Vagina (tissue), 2 donors: ENCODE measurements around the gene LOXL3. TPM values are rescaled to one million over a fixed set of nuclear protein-coding genes. Genes with fewer than 3 reads are reported as not detected.

ENCODE experiments used
- DNase-seq, 2 donors: peaks; one replicate each; pipeline ENCODE4 v3.0.0-alpha.2; 2017; ENCODE audit errors: extremely low spot score in 2 of 2
- H3K27ac ChIP-seq: fragments of 200-600 bp; sonication (generic); one replicate; pipeline ENCODE4 v1.5.1; 2019
- H3K27me3 ChIP-seq: fragments of 200-600 bp; sonication (generic); one replicate; pipeline ENCODE4 v1.5.1; 2019
- H3K36me3 ChIP-seq, 2 donors: fragments of 200-600 bp; sonication (generic); one replicate each; pipeline ENCODE4 v1.5.1; 2017 to 2019
- H3K4me1 ChIP-seq: fragments of 200-600 bp; sonication (generic); one replicate; pipeline ENCODE4 v1.5.1; 2019
- H3K4me3 ChIP-seq, 2 donors: fragments of 200-600 bp; sonication (generic); 1 replicate in 1 of 2; 2 replicates in 1 of 2; pipeline ENCODE4 v1.5.1; 2016 to 2019
- H3K9me3 ChIP-seq: fragments of 200-600 bp; sonication (generic); one replicate; pipeline ENCODE4 v1.5.1; 2019
- CTCF ChIP-seq, 3 experiments: fragments of 450-650 bp in 2 of 3; fragments of 200-600 bp in 1 of 3; sonication (generic) in 1 of 3; IDR thresholded peaks; one replicate each; pipeline ENCODE4 v1.5.1; 2017 to 2019; ENCODE audit warnings: antibody characterized with exemption in 3 of 3, mild to moderate bottlenecking in 2 of 3, moderate library complexity in 2 of 3
- POLR2A ChIP-seq, 2 donors: fragments of 450-650 bp; IDR thresholded peaks; one replicate each; pipeline ENCODE4 v1.6.1; 2017; ENCODE audit warnings: antibody characterized with exemption in 2 of 2, mild to moderate bottlenecking in 2 of 2, moderate library complexity in 2 of 2
- POLR2AphosphoS5 ChIP-seq, 2 donors: sonication (generic); formaldehyde crosslinking; IDR thresholded peaks; one replicate each; pipeline ENCODE4 v1.9.0; 2017; ENCODE audit warnings: antibody characterized with exemption in 2 of 2, mild to moderate bottlenecking in 2 of 2, low read depth in 1 of 2; ENCODE audit not compliant: insufficient read depth in 1 of 2
- intact Hi-C: fragments of 100-400 bp; cut with DNase I; formaldehyde crosslinking; loops from one replicate; pipeline ENCODE4 v1.15.1; 2023
- total RNA-seq: library from RNA; depleted of rRNA; stranded (reverse); fragments of >200 nt; gene quantifications from one replicate; pipeline ENCODE4 v1.2.3, GENCODE V29; 2016

The LOXL3 gene
- total RNA-seq, 1 donor from 2014 or later = 6.1 TPM

GRCh38 chr2:74524005-74524404 is 29.7 kb downstream of the LOXL3 start:
- Histone ChIP-seq H3K4me1 (peaks cover 14% of the 10 kb centered on the region), H3K9me3 (no peaks in the 10 kb centered on the region), H3K4me3 (no peak overlapping the region), H3K36me3 (peaks cover 0 to 21% of the 10 kb centered on the region in 2 donors), H3K27ac (no peak overlapping the region), H3K27me3 (no peaks in the 10 kb centered on the region)
- TF ChIP-seq POLR2A (IDR thresholded peaks at IDR 0.05) (no peak), POLR2AphosphoS5 (IDR thresholded peaks at IDR 0.05; ENCODE audit: insufficient read depth in 1 of 2, low read depth in 1 of 2) (no peak), CTCF (IDR thresholded peaks at IDR 0.05) (no peak)
- no peak for DNase-seq
- intact Hi-C loops = no loop called here

- TF ChIP-seq POLR2A (IDR thresholded peaks at IDR 0.05) = no peak
- no peak for TF ChIP-seq CTCF (IDR thresholded peaks at IDR 0.05)
- TF ChIP-seq POLR2AphosphoS5 (IDR thresholded peaks at IDR 0.05; ENCODE audit: insufficient read depth in 1 of 2, low read depth in 1 of 2) = no peak
- H3K4me3 ChIP-seq = no peak overlapping the region
- no peak for DNase-seq
- H3K9me3 ChIP-seq = no peaks in the 10 kb centered on the region
- intact Hi-C loops = no loop called here
- no peak overlapping the region for H3K27ac ChIP-seq
- peaks cover 0 to 17% of the 10 kb centered on the region in 2 donors for H3K36me3 ChIP-seq
- H3K4me1 ChIP-seq = no peaks in the 10 kb centered on the region
- no peaks in the 10 kb centered on the region for H3K27me3 ChIP-seq
Observed at GRCh38 chr2:74522516-74522915, 31.2 kb downstream of the LOXL3 start.

- H3K36me3 ChIP-seq = no peaks in the 10 kb centered on the region
- no peaks in the 10 kb centered on the region for H3K9me3 ChIP-seq
- no peak for TF ChIP-seq POLR2AphosphoS5 (IDR thresholded peaks at IDR 0.05; ENCODE audit: insufficient read depth in 1 of 2, low read depth in 1 of 2)
- TF ChIP-seq POLR2A (IDR thresholded peaks at IDR 0.05) = no peak
- no peak for TF ChIP-seq CTCF (IDR thresholded peaks at IDR 0.05)
- peaks cover 30% of the 10 kb centered on the region for H3K4me1 ChIP-seq
- intact Hi-C loops = no loop called here
- peak overlapping the region in 1 of 2 donors; percentile 42 for H3K4me3 ChIP-seq
- no peak for DNase-seq
- no peak overlapping the region for H3K27ac ChIP-seq
- peaks cover 38% of the 10 kb centered on the region for H3K27me3 ChIP-seq
Observed at GRCh38 chr2:74516650-74517049, 37.1 kb downstream of the LOXL3 start.

GRCh38 chr2:74515981-74516633 is 37.6 kb downstream of the LOXL3 start:
- peaks cover 41% of the 10 kb centered on the region for H3K27me3 ChIP-seq
- no peaks in the 10 kb centered on the region for H3K9me3 ChIP-seq
- intact Hi-C loops = no loop called here
- peaks cover 30% of the 10 kb centered on the region for H3K4me1 ChIP-seq
- no peaks in the 10 kb centered on the region for H3K36me3 ChIP-seq
- no peak for DNase-seq
- H3K27ac ChIP-seq = no peak overlapping the region
- TF ChIP-seq POLR2A (IDR thresholded peaks at IDR 0.05) = no peak
- no peak for TF ChIP-seq CTCF (IDR thresholded peaks at IDR 0.05)
- no peak for TF ChIP-seq POLR2AphosphoS5 (IDR thresholded peaks at IDR 0.05; ENCODE audit: insufficient read depth in 1 of 2, low read depth in 1 of 2)
- H3K4me3 ChIP-seq = peak overlapping the region; percentile 29 to 42

GRCh38 chr2:74515271-74515980 is 38.3 kb downstream of the LOXL3 start:
- H3K27me3 ChIP-seq = peaks cover 41% of the 10 kb centered on the region
- peak overlapping the region; percentile 29 to 42 for H3K4me3 ChIP-seq
- intact Hi-C loops = no loop called here
- H3K36me3 ChIP-seq = no peaks in the 10 kb centered on the region
- TF ChIP-seq POLR2AphosphoS5 (IDR thresholded peaks at IDR 0.05; ENCODE audit: insufficient read depth in 1 of 2, low read depth in 1 of 2) = no peak
- TF ChIP-seq CTCF (IDR thresholded peaks at IDR 0.05) = no peak
- no peak for TF ChIP-seq POLR2A (IDR thresholded peaks at IDR 0.05)
- no peaks in the 10 kb centered on the region for H3K9me3 ChIP-seq
- H3K27ac ChIP-seq = no peak overlapping the region
- peaks cover 30% of the 10 kb centered on the region for H3K4me1 ChIP-seq
- no peak for DNase-seq
